GM21367 (cell line): ENCODE measurements around the gene NRF1.

ENCODE experiments used
- ATAC-seq: cut with Tn5 transposase; IDR thresholded peaks from one replicate; pipeline ENCODE4 v1.9.1; 2021; ENCODE audit not compliant: unreplicated experiment

Gene NRF1

GRCh38 chr7:129768614-129769399, 157.3 kb downstream of the NRF1 start:
- no peak for ATAC-seq

DNA sequence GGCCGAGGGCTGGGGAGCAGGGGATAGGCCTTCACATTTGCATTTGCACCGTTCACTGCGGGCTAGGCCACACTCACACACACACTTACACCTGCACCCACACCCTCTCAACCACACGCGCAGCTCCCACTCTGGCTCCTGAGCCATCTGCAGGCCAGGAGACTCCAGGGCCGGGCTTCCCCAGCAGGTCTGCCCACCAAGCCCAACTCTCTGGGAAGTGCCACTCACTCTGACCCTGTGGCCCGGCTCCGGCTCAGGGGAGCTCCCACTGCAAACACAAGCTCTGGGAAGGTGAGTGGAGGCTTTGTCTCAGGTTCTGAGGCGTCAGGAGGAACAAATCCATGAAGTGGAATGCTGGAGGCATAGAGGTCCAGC, 157.9 kb downstream of the NRF1 start:
- no peak for ATAC-seq

DNA sequence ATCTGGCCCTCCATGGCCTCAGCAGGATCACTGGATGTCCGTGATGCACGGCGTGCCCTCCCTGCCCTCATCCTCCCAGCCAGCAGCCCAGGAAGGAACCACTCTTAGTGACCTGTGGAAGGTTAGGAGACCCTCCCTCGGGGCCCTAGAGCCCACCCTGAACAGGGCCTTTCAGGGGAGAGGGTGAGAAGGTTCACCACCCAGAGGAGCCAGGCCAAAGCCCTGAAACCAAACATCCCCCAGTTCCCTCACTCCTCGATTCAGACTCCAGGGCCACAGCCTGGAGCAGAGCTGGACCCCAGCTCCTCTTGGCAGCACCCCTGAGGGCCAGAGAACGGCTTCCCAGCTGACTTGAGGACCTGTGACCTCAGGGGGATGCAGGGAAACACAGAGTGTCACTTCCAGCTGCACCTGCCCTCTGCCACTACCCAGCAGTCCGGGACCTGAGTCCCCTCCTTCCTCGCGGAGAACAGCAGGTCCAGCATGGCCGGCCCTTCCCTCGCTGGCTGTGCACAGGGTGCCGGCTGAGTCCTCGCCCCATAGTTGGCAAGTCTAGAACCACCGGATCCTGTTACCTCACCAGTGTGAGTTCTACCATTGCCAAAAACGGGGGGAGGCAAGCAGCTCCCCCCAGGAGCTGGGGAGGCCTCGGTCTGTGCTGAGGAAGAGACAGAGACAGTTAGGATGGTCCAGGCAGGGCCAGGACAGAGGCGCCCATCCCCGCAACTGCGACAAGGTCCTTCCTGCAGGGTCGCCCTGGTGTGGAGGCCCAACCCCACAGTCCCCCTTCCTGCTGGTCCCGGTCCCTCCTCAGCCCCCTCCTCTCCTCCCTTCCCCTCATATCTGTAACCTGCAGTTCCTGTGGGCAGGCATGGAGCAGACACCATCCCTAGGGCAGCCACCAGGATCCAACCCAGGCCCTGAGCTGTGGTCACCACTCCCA, 158.6 kb downstream of the NRF1 start:
- no peak for ATAC-seq

DNA sequence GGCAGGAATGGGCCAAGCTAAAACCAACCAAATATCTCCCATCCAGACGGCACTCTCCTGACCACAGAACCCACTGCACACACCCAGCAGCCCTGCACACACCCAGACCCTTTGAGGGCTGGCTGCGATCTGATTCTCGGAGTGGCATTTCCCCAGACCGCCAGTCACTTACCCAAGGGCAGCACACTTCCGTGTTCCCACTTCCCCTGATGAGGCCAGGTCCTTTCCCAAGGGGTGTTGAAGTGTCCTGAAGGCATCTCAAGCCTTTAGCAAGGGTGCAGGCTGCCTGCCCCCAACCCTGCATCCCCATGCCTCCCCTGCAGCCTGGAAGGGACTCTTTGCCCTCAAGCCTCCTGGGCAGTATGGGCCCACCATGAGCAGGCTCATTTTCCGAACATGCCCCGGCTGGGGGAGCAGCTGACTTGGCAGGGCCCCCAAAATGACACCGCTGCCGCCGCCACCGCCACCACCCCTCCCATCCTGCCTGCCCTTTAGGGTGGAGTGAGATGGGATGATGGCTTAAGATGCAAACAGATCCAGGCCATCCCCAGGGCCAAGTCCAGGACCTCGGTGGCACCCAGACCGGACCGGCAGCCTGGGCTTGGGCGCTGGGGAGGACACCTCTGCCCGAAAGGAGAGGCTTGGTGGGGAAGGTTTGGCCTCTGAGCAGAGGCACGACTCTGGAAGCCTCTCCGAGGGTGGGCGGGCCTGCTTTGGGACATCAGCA, 159.8 kb downstream of the NRF1 start:
- ATAC-seq, result no peak

DNA sequence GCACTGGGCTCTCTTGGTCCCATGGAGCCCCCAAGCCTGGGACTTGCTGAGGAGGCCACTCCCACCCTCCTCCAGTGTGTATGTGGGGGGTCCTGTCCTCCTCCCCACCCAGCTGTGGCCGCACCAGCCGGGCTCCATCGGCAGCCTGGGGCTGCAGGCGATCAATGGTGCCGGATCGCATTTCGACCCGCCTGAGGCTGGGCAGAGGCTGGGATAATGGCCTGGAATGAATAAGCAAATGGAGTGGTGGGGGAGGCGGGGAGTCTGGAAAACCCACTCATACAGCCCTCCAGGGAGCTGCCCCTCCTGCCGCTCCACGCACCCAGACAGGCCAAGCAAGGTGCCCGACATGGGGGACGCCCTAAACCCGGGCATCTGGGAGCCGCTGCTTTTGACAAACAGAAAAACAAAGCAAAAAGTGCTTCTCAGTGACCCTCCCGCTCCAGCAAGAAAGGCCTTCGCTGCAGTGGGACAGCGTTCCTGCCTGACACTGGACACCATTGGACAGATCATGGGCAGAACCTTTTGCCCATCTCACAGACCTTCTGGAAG, 160.5 kb downstream of the NRF1 start:
- no peak for ATAC-seq

GRCh38 chr7:129772646-129773280, 161.2 kb downstream of the NRF1 start:
- ATAC-seq, result no peak

DNA sequence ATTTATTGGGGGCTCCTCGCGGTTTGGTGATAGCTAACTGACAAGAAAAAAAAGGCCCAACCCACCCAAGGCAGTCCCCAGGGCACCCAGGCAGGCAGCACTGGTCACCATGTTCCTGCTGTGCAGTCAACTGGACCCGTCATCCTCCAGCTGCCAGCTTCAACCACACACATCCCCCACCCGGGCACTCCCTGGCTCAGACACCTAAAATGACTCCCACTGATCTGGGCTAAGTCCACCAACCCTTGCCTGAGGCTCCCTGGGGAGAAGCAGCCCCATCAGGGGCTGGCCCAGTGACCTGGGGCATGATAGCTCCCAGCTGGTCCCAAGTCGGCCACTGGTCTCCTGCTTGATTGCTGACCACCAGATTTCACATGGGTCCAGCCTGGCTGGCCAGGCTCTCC, 161.8 kb downstream of the NRF1 start:
- ATAC-seq, result no peak

GRCh38 chr7:129773871-129774270, 162.4 kb downstream of the NRF1 start:
- no peak for ATAC-seq

DNA sequence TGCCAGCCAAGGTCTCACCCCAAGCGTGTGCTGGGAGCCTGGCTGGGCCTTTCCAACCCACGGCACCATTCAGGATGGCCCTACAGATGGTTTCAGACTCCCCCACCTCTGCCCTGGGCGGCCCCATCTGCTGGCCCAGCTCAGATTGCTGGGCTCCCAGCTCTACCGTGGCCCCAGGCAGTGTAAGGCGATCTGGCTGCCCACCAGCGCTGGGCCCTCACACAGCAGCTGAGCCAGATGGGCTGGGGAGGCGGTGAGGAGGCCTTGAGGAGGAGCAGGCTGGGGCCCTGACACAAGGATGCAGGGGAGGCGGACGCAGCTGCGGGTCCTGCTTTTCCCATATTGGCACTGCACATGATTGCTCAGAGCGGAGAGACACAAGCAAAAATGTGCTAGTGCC, 162.8 kb downstream of the NRF1 start:
- ATAC-seq, result no peak

DNA sequence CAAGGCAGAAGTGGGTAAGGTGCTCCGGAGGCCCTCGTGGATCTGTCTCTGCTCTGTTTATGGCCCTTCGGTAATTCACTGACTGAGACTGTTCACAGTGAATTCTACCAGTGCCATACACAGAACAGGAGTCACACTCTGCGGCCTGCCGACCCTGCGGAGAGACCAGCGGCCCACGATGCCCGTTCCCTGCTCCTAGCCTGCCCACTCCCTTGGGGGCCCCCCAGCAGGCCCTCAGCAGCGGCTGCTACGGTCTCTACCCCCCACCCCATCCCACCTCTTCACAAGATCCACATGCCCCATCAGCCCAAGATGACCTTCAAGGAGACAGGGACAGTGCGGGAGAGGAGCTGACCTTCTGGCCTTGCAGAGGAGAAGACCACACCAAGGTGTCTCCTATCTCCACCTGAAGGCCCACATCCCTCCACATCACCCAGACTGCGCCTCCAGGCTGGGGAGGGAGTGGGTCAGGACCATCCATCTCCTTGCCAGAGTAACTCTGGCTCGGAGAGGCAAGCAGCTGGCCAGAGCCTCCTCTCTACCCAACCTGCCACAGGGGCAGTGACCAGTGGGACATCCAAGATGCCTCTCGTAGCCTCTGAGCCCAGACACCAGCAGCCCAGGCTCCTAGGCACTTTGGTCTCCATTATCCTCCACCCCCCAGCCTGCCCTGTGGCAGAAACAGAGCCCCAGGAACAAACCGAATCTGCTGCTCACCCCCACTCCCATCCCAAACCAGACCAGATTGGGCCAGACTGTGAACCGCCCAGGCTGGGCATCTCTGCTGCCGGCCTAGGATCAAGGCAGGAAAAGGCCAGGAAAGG, 163.6 kb downstream of the NRF1 start:
- ATAC-seq, result no peak

GRCh38 chr7:129775695-129776361, 164.3 kb downstream of the NRF1 start:
- no peak for ATAC-seq

DNA sequence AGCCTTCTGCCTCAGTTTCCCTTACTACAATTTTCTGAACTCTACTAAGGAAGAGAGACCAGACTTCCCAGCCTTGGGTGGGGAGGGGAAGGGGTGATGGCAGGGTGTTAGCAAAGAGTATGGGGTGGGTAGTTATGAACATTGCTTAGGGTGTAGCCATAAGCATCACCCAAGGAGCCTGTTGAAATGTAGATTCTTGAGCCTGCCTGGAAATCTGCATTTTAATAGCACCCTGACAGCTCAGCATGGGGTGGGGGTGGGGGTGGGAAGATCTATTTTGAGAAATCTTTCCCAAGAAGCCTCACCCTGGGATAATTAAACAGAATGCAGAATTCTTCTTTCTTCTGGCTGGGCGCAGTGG, 164.8 kb downstream of the NRF1 start:
- ATAC-seq, result no peak

DNA sequence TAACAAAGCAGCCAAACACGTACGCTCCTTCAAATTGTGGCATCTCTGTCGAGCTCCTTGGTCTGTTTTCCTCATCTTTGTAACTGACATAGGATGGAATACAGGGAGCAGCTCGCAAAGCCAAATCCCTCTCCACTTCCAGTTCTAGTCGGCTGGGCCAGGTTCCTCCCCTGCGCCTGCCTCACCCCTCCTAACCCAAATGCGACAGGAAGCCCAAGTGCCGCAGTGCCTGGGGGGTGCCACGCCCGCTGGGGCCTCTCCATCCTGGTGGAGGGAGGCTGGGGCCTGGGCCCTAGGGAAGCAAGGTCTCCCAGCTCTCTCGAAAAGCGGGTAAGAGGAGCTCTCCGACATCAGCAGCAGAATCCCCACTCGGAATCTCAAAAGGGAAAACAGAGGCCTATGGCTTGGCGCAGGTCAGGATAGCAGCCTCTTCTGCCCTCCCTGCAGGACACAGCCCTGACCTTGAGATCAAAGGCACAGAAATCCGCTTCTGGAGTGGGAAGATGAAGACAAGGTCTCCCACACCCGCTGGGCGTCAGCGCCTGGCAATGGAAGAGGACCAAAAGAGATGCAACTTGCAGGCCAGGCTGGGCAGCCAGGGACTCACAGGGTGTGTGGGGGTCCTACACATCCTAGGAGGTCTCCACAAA, 165.8 kb downstream of the NRF1 start:
- ATAC-seq, result no peak

GRCh38 chr7:129777993-129778769, 166.7 kb downstream of the NRF1 start:
- ATAC-seq, result no peak

DNA sequence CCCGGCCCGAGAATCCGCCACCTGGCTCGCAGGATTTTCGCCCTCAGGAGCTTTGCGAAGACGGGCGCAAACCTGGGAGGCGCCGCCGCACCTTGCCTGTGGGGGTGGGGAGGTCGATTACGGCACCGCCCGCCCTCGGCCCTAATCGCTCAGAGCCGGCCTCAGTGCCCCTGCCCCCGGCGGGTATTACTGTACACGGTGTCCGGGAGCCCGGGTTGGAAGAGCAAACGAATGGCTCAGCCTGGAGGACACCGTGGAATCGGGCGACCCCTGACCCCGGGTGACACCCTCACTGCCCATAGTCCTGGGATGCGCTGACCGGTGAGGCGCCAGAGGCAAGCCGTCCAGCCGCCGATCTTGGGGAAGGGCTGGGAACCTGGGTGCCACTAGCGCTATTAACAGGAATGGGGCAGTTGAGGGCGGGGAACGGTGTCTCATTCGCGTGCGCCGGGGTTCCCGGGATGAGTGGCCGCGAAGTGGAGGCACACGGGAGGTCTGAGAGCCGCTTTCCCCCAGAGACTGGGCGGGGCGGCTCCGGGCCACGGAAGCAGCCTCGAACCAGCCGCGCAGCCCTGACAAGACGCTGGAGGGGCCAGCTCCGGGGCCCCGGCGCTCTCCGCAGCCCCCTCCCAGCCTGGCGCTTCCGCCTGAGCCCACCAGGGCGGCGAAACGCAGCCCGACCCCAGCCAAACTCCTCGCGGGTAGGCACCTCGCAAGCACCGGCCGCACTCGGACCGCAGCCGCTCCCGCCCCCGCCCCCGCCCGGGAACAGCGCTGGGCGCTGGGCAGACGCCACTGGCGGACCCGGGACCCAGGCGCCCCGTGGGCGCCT, 167.5 kb downstream of the NRF1 start:
- no peak for ATAC-seq

DNA sequence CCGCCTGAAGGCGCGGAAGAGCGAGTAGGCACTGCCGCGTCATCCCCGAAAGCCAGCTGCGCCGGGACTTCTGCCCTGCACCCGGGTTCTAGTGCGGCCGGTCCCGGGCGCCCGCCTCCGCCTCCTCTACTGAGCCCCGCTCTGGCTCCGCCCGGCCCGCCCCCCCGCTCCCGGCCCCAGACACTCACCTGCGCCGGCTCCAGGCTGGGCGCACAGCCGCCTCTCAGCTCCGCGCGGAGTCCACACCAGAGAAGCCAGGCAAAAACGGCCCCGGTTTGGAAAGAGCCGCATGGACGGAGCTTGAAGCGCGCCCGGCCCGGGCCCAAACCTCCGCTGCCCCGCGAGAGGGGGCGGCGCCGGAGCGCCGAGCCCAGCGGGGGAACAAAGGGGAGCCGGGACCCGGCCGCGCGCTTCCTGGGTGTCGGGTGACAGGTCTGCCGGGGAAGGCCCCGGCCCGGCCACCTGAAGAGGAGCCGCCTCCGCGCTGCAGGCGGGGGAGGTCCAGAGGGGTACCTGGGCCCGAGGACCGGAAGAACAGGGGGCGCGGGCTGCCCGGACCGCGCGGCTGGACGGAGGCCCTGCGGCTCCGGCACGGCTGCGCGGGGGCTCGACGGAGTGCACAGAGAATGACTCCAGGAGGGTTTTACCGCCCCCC, 168.2 kb downstream of the NRF1 start:
- no peak for ATAC-seq
